ENCODE data around the gene EBLN2.

Gene EBLN2

GRCh38 chr3:73098026-73098425 is 36.6 kb downstream of the EBLN2 start:
- no peak for TF ChIP-seq CTCF (IDR thresholded peaks at IDR 0.05)

DNA sequence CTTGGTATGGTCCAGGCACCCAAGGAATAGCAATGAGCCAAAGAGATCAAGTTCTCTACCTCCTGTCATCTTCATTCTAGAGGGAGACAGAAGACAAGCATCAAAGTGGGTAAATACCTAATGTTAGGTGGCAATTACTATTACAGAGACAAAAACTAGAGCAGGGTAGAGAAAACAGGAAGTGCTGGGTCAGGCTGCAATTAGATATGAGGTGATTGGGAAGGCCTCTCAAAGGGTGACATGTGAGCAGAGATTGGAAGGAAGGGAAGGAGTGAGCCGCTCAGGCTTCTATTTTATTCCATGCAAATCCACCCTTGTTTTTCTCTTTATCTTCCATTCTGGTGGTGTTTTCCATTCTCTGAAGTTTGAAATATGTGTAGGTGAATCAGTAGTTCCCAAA is 37.4 kb downstream of the EBLN2 start:
- no peak for TF ChIP-seq CTCF (IDR thresholded peaks at IDR 0.05)

- TF ChIP-seq CTCF (IDR thresholded peaks at IDR 0.05) = peak; percentile 94
These were observed 39.5 kb downstream of the EBLN2 start for GRCh38 chr3:73100741-73101559.

DNA sequence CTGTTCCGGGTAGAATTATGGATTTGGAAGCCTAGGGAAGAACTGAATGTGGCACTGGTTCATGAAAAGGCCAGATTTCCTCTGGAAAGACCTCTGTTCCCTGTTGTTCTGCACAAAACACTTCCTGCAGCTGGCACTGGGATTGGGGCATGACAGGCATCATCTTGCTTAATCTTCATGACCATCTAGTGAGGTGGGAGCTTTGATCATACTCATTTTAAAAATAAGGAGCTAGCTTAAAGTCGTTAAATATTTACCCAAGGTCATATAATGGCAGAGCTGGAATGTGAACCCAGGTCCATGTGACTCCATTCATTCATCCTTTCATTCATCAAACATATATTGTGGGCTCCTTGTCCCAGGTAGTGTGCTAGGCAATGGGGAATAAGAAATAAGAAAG is 40.4 kb downstream of the EBLN2 start:
- no peak for TF ChIP-seq CTCF (IDR thresholded peaks at IDR 0.05)

DNA sequence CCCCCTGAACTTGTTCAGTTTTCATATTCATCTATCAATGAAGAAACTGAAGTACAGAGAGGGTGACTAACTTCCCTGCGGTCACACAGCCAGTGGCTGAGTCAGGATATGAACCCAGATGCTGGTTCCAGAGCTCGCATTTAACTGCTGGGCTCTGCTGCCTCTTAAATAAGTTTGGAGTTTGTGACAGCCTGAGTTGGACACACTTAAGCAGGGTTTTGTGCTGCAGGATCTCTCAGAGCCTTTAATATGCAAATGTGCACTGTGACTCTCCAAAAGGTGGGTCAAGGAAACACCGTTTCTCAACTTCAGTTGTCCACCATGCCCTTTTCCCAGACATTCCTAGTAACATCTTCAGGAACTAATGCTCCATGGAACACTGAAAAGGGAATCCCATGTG is 45.8 kb downstream of the EBLN2 start:
- TF ChIP-seq CTCF (IDR thresholded peaks at IDR 0.05) = no peak

DNA sequence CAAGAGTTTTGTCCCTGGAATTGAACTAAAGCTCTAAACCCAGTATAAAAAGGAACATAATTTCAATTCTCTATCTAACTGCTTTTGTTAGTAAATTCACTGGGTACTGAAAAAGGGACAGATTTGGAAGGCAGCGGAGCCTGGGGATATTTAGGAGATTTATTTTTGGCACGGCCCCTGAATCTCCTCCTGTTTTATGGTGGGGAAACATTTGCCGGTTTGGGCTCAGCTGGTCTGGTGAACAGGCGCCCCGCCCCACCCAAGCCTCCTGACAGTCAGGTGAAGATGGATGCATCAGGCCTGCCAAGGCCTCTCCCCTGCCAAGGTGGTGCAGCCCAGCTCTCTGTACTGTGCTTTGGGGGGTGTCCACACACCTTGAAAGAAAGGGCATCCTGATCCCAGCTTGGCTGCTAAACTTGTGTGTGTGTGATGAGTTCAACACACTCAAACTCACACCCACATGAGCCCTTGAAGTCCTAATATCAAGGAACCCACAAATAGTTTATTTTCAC is 46.3 kb downstream of the EBLN2 start:
- TF ChIP-seq CTCF (IDR thresholded peaks at IDR 0.05) = no peak

DNA sequence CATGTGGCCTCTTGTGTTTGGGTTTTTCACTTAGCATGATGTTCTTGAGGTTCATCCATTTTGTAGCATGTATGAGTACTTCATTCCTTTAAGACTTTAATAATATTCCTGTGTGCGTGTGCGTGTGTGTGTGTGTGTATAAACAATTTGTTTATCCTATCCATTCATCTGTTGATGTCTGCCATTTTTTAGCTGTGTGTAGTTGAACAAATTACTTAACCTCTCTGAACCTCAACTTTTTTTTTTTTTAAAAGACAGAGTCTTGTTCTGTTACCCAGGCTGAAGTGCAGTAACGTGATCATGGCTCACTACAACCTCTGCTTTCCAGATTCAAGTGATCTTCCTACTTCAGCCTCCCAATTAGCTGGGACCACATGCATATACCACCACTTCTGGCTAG is 47.3 kb downstream of the EBLN2 start:
- TF ChIP-seq CTCF (IDR thresholded peaks at IDR 0.05) = no peak

Measured in LNCAP (cell line).